ENCODE measurements around the gene MYO9B. TPM values are rescaled to one million over a fixed set of nuclear protein-coding genes. Genes with fewer than 3 reads are reported as not detected.

Gene MYO9B
- total RNA-seq, 1 experiment from 2014 or later = 94.3 TPM

DNA sequence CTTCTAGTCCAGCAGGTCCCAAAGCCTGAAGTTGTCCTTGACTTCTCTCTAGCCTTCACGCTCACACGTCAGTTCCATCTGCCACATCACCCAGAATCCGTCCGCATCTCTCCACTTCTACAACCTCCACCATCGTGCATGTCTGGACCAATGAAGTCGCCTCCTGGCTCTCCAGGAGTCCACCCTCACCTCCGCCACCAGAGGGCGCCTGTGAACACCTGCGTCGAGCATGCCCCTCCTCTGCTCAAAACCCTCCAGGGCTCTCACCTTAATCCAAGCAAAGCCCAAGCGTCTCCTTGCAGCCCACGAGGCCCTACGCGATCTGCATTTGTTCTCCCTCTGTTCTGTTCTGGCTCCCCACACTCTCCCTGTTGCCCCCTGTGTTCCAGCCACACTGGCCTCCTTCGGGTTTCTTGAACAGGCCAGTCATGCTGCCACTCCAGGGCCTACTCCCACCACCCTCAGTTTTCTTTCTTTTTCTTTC is 185.3 kb downstream of the MYO9B start:
- H3K4me3 Mint-ChIP-seq = no peak overlapping the region
- CTCF ChIA-PET = interaction anchor here (0.6 to 4.2 kb wide), 16 partner anchors 13 to 1297 kb away, joined by 3 to 38 read pairs (median 4); partner anchors contain the start of genes ANKLE1, DDA1 and USE1
- H3K9me3 Mint-ChIP-seq = peaks cover 12% of the 10 kb centered on the region
- POLR2A ChIA-PET = interaction anchor here (0.6 to 1.4 kb wide), 3 partner anchors 13 to 88 kb away, joined by 3 to 7 read pairs (median 3); no protein-coding TSS in a partner anchor
- ATAC-seq (peak; percentile 94), DNase-seq (ENCODE audit: low spot score) (peak; percentile 94)
- peaks cover 19% of the 10 kb centered on the region for H3K4me1 Mint-ChIP-seq
- H3K36me3 Mint-ChIP-seq = peaks cover 36% of the 10 kb centered on the region
- peak overlapping the region; percentile 33 for H3K27ac Mint-ChIP-seq
- H3K27me3 Mint-ChIP-seq (ENCODE audit: low read depth) = peaks cover 7% of the 10 kb centered on the region
- TF ChIP-seq, protein P1, sequence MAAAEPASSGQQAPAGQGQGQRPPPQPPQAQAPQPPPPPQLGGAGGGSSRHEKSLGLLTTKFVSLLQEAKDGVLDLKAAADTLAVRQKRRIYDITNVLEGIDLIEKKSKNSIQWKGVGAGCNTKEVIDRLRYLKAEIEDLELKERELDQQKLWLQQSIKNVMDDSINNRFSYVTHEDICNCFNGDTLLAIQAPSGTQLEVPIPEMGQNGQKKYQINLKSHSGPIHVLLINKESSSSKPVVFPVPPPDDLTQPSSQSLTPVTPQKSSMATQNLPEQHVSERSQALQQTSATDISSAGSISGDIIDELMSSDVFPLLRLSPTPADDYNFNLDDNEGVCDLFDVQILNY (CRISPR knock-in tag; IDR thresholded peaks at IDR 0.05) = no peak
- TF ChIP-seq PRRX2 (CRISPR knock-in tag; IDR thresholded peaks at IDR 0.05) = no peak
- TF ChIP-seq IRF2 (CRISPR knock-in tag; IDR thresholded peaks at IDR 0.05; ENCODE audit: borderline replicate concordance, low read depth) = no peak
- no peak for TF ChIP-seq NR1H2 (CRISPR knock-in tag; IDR thresholded peaks at IDR 0.05)
- TF ChIP-seq, protein P2, sequence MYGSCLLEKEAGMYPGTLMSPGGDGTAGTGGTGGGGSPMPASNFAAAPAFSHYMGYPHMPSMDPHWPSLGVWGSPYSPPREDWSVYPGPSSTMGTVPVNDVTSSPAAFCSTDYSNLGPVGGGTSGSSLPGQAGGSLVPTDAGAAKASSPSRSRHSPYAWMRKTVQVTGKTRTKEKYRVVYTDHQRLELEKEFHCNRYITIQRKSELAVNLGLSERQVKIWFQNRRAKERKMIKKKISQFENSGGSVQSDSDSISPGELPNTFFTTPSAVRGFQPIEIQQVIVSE (CRISPR knock-in tag; IDR thresholded peaks at IDR 0.05; ENCODE audit: borderline replicate concordance) = no peak
- no peak for TF ChIP-seq GRHL2 (CRISPR knock-in tag; IDR thresholded peaks at IDR 0.05; ENCODE audit: insufficient replicate concordance, severe bottlenecking)
- TF ChIP-seq TP53 (CRISPR knock-in tag; IDR thresholded peaks at IDR 0.05) = no peak
- TF ChIP-seq, protein P3, sequence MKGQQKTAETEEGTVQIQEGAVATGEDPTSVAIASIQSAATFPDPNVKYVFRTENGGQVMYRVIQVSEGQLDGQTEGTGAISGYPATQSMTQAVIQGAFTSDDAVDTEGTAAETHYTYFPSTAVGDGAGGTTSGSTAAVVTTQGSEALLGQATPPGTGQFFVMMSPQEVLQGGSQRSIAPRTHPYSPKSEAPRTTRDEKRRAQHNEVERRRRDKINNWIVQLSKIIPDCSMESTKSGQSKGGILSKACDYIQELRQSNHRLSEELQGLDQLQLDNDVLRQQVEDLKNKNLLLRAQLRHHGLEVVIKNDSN (CRISPR knock-in tag; IDR thresholded peaks at IDR 0.05) = 0 out of 2 replicates have a peak, but pooled peaks have one; percentile 31
- TF ChIP-seq FOXP1 (CRISPR knock-in tag; IDR thresholded peaks at IDR 0.05; ENCODE audit: borderline replicate concordance) = 0 out of 2 replicates have a peak, but pooled peaks have one; percentile 33
- TF ChIP-seq, protein P4, sequence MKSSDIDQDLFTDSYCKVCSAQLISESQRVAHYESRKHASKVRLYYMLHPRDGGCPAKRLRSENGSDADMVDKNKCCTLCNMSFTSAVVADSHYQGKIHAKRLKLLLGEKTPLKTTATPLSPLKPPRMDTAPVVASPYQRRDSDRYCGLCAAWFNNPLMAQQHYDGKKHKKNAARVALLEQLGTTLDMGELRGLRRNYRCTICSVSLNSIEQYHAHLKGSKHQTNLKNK (CRISPR knock-in tag; IDR thresholded peaks at IDR 0.05) = no peak
- TF ChIP-seq, protein P5, sequence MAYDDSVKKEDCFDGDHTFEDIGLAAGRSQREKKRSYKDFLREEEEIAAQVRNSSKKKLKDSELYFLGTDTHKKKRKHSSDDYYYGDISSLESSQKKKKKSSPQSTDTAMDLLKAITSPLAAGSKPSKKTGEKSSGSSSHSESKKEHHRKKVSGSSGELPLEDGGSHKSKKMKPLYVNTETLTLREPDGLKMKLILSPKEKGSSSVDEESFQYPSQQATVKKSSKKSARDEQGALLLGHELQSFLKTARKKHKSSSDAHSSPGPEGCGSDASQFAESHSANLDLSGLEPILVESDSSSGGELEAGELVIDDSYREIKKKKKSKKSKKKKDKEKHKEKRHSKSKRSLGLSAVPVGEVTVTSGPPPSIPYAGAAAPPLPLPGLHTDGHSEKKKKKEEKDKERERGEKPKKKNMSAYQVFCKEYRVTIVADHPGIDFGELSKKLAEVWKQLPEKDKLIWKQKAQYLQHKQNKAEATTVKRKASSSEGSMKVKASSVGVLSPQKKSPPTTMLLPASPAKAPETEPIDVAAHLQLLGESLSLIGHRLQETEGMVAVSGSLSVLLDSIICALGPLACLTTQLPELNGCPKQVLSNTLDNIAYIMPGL (CRISPR knock-in tag; IDR thresholded peaks at IDR 0.05) = peak; percentile 26; the same call in 1 of the 2 replicates
- peak; percentile 45; the same call in 1 of the 2 replicates for TF ChIP-seq CREM (CRISPR knock-in tag; IDR thresholded peaks at IDR 0.05)
- no peak for TF ChIP-seq ZNF671 (CRISPR knock-in tag; IDR thresholded peaks at IDR 0.05)
- no peak for TF ChIP-seq NFE2L1 (CRISPR knock-in tag; IDR thresholded peaks at IDR 0.05)
- TF ChIP-seq, protein P6, sequence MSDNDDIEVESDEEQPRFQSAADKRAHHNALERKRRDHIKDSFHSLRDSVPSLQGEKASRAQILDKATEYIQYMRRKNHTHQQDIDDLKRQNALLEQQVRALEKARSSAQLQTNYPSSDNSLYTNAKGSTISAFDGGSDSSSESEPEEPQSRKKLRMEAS (CRISPR knock-in tag; IDR thresholded peaks at IDR 0.05) = peak; percentile 82; the same call in 1 of the 2 replicates
- no peak for TF ChIP-seq NFATC4 (CRISPR knock-in tag; IDR thresholded peaks at IDR 0.05)
- TF ChIP-seq, protein P7, sequence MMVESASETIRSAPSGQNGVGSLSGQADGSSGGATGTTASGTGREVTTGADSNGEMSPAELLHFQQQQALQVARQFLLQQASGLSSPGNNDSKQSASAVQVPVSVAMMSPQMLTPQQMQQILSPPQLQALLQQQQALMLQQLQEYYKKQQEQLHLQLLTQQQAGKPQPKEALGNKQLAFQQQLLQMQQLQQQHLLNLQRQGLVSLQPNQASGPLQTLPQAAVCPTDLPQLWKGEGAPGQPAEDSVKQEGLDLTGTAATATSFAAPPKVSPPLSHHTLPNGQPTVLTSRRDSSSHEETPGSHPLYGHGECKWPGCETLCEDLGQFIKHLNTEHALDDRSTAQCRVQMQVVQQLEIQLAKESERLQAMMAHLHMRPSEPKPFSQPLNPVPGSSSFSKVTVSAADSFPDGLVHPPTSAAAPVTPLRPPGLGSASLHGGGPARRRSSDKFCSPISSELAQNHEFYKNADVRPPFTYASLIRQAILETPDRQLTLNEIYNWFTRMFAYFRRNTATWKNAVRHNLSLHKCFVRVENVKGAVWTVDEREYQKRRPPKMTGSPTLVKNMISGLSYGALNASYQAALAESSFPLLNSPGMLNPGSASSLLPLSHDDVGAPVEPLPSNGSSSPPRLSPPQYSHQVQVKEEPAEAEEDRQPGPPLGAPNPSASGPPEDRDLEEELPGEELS (CRISPR knock-in tag; IDR thresholded peaks at IDR 0.05) = no peak
- peak; percentile 39; the same call in 1 of the 2 replicates for TF ChIP-seq TEAD1 (CRISPR knock-in tag; IDR thresholded peaks at IDR 0.05)
- TF ChIP-seq SP1 (CRISPR knock-in tag; conservative IDR thresholded peaks at IDR 0.05) = peak; percentile 63
- TF ChIP-seq TEAD4 (CRISPR knock-in tag; IDR thresholded peaks at IDR 0.05) = no peak
- TF ChIP-seq, protein P8, sequence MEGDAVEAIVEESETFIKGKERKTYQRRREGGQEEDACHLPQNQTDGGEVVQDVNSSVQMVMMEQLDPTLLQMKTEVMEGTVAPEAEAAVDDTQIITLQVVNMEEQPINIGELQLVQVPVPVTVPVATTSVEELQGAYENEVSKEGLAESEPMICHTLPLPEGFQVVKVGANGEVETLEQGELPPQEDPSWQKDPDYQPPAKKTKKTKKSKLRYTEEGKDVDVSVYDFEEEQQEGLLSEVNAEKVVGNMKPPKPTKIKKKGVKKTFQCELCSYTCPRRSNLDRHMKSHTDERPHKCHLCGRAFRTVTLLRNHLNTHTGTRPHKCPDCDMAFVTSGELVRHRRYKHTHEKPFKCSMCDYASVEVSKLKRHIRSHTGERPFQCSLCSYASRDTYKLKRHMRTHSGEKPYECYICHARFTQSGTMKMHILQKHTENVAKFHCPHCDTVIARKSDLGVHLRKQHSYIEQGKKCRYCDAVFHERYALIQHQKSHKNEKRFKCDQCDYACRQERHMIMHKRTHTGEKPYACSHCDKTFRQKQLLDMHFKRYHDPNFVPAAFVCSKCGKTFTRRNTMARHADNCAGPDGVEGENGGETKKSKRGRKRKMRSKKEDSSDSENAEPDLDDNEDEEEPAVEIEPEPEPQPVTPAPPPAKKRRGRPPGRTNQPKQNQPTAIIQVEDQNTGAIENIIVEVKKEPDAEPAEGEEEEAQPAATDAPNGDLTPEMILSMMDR (IDR thresholded peaks at IDR 0.05) = peak; percentile 96
